ENCODE data around the gene TMEM150C.

GRCh38 chr4:82481506-82481840 is 80.3 kb downstream of the TMEM150C start:
- TF ChIP-seq CTCF (IDR thresholded peaks at IDR 0.05) = no peak
- TF ChIP-seq POLR2A (IDR thresholded peaks at IDR 0.05) = no peak
